Stomach smooth muscle (tissue), 2 donors: ENCODE data around the gene EXOSC6.
"Not testable (repeated sequence)": the region's sequence is repeated elsewhere in the genome, so short reads cannot be mapped to it uniquely, and the experiment has no call there.

Experiments used
- H3K27ac ChIP-seq: one replicate; pipeline ENCODE4 v1.7.0; 2013; ENCODE audit warnings: mild to moderate bottlenecking, low read length, inconsistent platforms
- H3K27me3 ChIP-seq, 2 donors: one replicate each; pipeline ENCODE4 v1.7.0; 2013; ENCODE audit warnings: low read length in 2 of 2; ENCODE audit not compliant: insufficient read depth in 2 of 2, control insufficient read depth in 1 of 2
- H3K36me3 ChIP-seq, 2 donors: one replicate each; pipeline ENCODE4 v1.7.0; 2013; ENCODE audit warnings: low read length in 2 of 2; ENCODE audit not compliant: control insufficient read depth in 2 of 2, insufficient read depth in 2 of 2
- H3K4me1 ChIP-seq: one replicate; pipeline ENCODE4 v1.7.0; 2013; ENCODE audit warnings: low read length; ENCODE audit not compliant: control insufficient read depth, insufficient read depth
- H3K4me3 ChIP-seq, 2 donors: one replicate each; pipeline ENCODE4 v1.7.0; 2013; ENCODE audit warnings: low read length in 2 of 2
- H3K9ac ChIP-seq, 2 donors: one replicate each; pipeline ENCODE4 v1.7.0; 2013; ENCODE audit warnings: low read length in 2 of 2, mild to moderate bottlenecking in 1 of 2
- H3K9me3 ChIP-seq, 2 donors: one replicate each; pipeline ENCODE4 v1.7.0; 2013; ENCODE audit warnings: low read length in 2 of 2; ENCODE audit not compliant: control insufficient read depth in 2 of 2
- donor health status: healthy.
- donor health status: Pancreatic carcinoma.

EXOSC6 gene

GRCh38 chr16:70254180-70254964, 2.6 kb upstream of the EXOSC6 start:
- H3K27ac ChIP-seq = no peak overlapping the region
- H3K4me3 ChIP-seq = no peak overlapping the region
- H3K9me3 ChIP-seq = no peaks in the 10 kb centered on the region
- H3K9ac ChIP-seq = no peak overlapping the region
- peaks cover 13% of the 10 kb centered on the region for H3K4me1 ChIP-seq
- H3K27me3 ChIP-seq = no peaks in the 10 kb centered on the region
- H3K36me3 ChIP-seq = peaks cover 55 to 60% of the 10 kb centered on the region in 2 donors

GRCh38 chr16:70253291-70254106, 1.8 kb upstream of the EXOSC6 start:
- H3K9me3 ChIP-seq = no peaks in the 10 kb centered on the region
- H3K4me3 ChIP-seq = no peak overlapping the region
- no peak overlapping the region for H3K27ac ChIP-seq
- H3K27me3 ChIP-seq = no peaks in the 10 kb centered on the region
- peaks cover 47 to 52% of the 10 kb centered on the region in 2 donors for H3K36me3 ChIP-seq
- no peak overlapping the region for H3K9ac ChIP-seq
- peaks cover 14% of the 10 kb centered on the region for H3K4me1 ChIP-seq

- no peaks in the 10 kb centered on the region for H3K9me3 ChIP-seq
- H3K4me1 ChIP-seq = peaks cover 14% of the 10 kb centered on the region
- H3K27me3 ChIP-seq = no peaks in the 10 kb centered on the region
- peaks cover 39 to 44% of the 10 kb centered on the region in 2 donors for H3K36me3 ChIP-seq
- H3K27ac ChIP-seq = peak overlapping the region; percentile 41
- no peak overlapping the region for H3K4me3 ChIP-seq
- no peak overlapping the region for H3K9ac ChIP-seq
Observed at GRCh38 chr16:70252355-70252988, 732 bp upstream of the EXOSC6 start.

- Histone ChIP-seq H3K4me1 (peaks cover 14% of the 10 kb centered on the region), H3K27ac (peak overlapping the region; percentile 41), H3K4me3 (peak overlapping the region; percentile 76 to 79), H3K9me3 (no peaks in the 10 kb centered on the region), H3K36me3 (peaks cover 33 to 34% of the 10 kb centered on the region in 2 donors), H3K9ac (peak overlapping the region; percentile 60 to 73), H3K27me3 (no peaks in the 10 kb centered on the region)
Observed at GRCh38 chr16:70250748-70251628, 752 bp downstream of the EXOSC6 start.

GRCh38 chr16:70249697-70250096, 2.0 kb downstream of the EXOSC6 start:
- Histone ChIP-seq H3K4me1 (peaks cover 14% of the 10 kb centered on the region), H3K36me3 (peaks cover 23 to 25% of the 10 kb centered on the region in 2 donors)
- not testable (repeated sequence) for H3K27me3 ChIP-seq, H3K9ac ChIP-seq, H3K4me3 ChIP-seq, H3K9me3 ChIP-seq, H3K27ac ChIP-seq

GRCh38 chr16:70238773-70239172, 13.0 kb downstream of the EXOSC6 start:
- H3K4me3 ChIP-seq, H3K9me3 ChIP-seq, H3K27ac ChIP-seq, H3K9ac ChIP-seq, H3K36me3 ChIP-seq, H3K27me3 ChIP-seq, H3K4me1 ChIP-seq: not testable (repeated sequence)

GRCh38 chr16:70231831-70232230, 19.9 kb downstream of the EXOSC6 start:
- not testable (repeated sequence) for H3K4me3 ChIP-seq, H3K4me1 ChIP-seq, H3K9me3 ChIP-seq, H3K27me3 ChIP-seq, H3K9ac ChIP-seq, H3K36me3 ChIP-seq, H3K27ac ChIP-seq

GRCh38 chr16:70226024-70226423, 25.7 kb downstream of the EXOSC6 start:
- H3K27me3 ChIP-seq, H3K9me3 ChIP-seq, H3K4me1 ChIP-seq, H3K9ac ChIP-seq, H3K27ac ChIP-seq, H3K36me3 ChIP-seq, H3K4me3 ChIP-seq: not testable (repeated sequence)

GRCh38 chr16:70225430-70225829, 26.3 kb downstream of the EXOSC6 start:
- not testable (repeated sequence) for H3K27ac ChIP-seq, H3K36me3 ChIP-seq, H3K27me3 ChIP-seq, H3K4me1 ChIP-seq, H3K4me3 ChIP-seq, H3K9me3 ChIP-seq, H3K9ac ChIP-seq

- not testable (repeated sequence) for H3K4me1 ChIP-seq, H3K4me3 ChIP-seq, H3K9ac ChIP-seq, H3K27me3 ChIP-seq, H3K9me3 ChIP-seq, H3K36me3 ChIP-seq, H3K27ac ChIP-seq
Observed at GRCh38 chr16:70224645-70225044, 27.1 kb downstream of the EXOSC6 start.
